Esophagus muscularis mucosa (tissue), 4 donors: Measurements from ENCODE around the gene PET100.

ENCODE experiments used
- CTCF ChIP-seq, 3 experiments: fragments of 200-600 bp in 2 of 3; fragments of 450-650 bp in 1 of 3; sonication (generic) in 2 of 3; IDR thresholded peaks; one replicate each; pipeline ENCODE4 v1.5.1; 2017 to 2019; ENCODE audit warnings: antibody characterized with exemption in 3 of 3, mild to moderate bottlenecking in 2 of 3, moderate library complexity in 1 of 3
- EP300 ChIP-seq: sonication (generic); formaldehyde crosslinking; IDR thresholded peaks from one replicate; pipeline ENCODE4 v1.6.1; 2017; ENCODE audit warnings: antibody characterized with exemption
- POLR2A ChIP-seq: fragments of 450-650 bp; IDR thresholded peaks from one replicate; pipeline ENCODE4 v1.6.1; 2017; ENCODE audit warnings: antibody characterized with exemption, moderate library complexity, mild to moderate bottlenecking, low read depth
- POLR2AphosphoS5 ChIP-seq, 2 donors: sonication (generic); formaldehyde crosslinking; IDR thresholded peaks; one replicate each; pipeline ENCODE4 v1.6.1; 2017; ENCODE audit warnings: antibody characterized with exemption in 2 of 2

- TF ChIP-seq POLR2A (no peak), CTCF (IDR thresholded peaks at IDR 0.05) (no peak), EP300 (no peak), POLR2AphosphoS5 (IDR thresholded peaks at IDR 0.05) (no peak)
Observed at GRCh38 chr19:7607874-7608560, 21.6 kb upstream of the PET100 start.
